NOMO-1 treated with dmso at 0.1 percent for 144 hours (cell line): ENCODE measurements around the gene ZNF790.
"Not testable (repeated sequence)": the region's sequence is repeated elsewhere in the genome, so short reads cannot be mapped to it uniquely, and the experiment has no call there.

Source experiments
- DNase-seq: peaks from one replicate; lab custom pipeline; 2025; ENCODE audit not compliant: unreplicated experiment; lab: John Stamatoyannopoulos, UW

ZNF790 gene

DNA sequence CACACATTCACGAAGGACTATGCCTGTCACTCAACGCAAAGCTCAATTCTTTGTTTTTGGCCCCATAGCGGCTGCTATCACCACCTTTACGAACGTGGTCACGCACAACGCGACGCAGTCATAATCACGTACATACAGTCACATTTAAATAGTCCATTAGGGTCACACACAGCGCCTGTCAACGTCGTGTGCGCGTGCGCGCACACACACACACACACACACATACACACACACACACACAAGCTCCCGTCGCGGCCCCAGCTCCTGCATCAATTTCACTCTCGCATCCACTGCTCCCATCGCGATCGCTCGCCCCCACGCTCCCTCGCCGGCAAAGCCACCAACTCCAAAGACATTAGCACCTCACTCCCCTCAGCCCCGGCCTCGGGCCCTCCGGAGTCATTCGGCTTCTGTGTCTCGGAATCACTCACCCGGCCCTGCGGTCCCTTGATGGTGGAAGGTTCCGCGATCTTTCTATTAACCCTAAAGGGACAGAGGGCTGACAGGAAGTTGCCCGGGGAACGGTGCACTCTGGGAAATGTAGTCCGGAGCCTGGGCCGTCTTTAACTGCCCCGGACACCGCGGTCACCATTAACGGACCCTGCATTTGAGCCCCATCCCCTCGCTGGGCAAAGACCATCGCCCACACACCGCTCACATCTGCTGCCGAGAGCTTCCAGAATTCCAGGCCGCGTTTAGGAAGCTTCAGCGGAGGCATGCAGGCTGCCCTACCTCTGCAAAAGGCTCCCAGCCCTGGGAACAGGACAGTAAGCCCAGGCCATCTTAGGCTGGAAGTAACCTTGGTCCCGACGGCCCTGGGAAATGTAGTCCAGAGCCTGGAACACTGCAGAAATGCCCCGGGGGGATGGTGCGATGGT, at the start of gene ZNF790:
Gene ZNF790 (minus strand): TSS at position 482 of the 878 bp plus-strand sequence. CDS start 12,768 bp downstream, outside the sequence.
- peak; percentile 51 for DNase-seq

GRCh38 chr19:36876993-36877938, 39.1 kb upstream of the ZNF790 start:
- DNase-seq, result no peak

- no peak for DNase-seq
Observed at GRCh38 chr19:36851898-36852297, 13.7 kb upstream of the ZNF790 start.

GRCh38 chr19:36850559-36851442, 12.6 kb upstream of the ZNF790 start, which contains the start of gene ZNF345:
Gene ZNF345 (plus strand): TSS chr19:36850876. CDS start chr19:36876831, 25,955 bp downstream.
- DNase-seq, result peak; percentile 91

GRCh38 chr19:36849701-36850558, 11.7 kb upstream of the ZNF790 start:
- DNase-seq, result peak; percentile 80

DNA sequence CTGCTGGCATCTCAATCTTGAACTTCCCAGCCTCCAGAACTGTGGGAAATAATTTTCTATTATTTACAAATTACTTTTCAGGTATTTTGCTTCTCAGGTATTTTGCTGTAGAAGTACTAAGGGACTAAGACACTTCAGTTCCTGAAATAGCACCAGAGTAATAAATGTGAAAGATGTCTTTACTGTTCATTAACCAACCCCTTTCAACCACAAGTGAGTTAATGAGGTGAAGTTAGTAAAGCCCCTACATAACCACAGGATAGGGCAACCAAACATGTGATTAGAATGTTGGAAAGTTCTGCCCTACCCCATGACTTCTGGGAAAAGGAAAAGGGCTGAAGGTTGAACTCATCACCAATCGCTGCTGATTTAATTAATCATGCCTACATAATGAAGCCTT, 9.8 kb upstream of the ZNF790 start:
- no peak for DNase-seq

DNA sequence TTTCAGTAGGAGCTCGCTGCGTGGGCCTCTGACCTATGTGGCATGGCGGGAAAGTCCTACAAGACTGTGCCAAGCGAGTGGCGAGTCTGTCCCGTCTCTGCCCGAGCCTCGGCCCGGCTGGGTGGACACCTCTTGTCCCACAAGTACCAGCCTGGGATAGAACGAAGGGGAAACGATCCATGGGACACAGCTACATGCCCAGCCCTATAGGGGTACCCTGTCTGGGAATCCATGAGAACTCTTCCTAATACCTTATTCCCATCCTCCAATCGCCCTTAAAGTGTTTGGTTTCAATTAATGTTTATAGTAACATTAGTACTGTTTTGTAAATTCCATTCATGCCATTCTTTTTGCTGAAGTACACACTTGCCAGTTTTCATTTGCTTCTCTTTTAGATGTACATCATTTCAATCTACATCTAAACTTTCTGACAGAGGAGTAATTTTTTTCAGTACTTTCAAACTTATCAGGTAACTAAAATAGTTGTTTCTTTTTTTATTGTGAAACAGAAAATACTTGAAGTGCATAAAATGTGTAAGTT, 667 bp upstream of the ZNF790 start:
- DNase-seq, result no peak

DNA sequence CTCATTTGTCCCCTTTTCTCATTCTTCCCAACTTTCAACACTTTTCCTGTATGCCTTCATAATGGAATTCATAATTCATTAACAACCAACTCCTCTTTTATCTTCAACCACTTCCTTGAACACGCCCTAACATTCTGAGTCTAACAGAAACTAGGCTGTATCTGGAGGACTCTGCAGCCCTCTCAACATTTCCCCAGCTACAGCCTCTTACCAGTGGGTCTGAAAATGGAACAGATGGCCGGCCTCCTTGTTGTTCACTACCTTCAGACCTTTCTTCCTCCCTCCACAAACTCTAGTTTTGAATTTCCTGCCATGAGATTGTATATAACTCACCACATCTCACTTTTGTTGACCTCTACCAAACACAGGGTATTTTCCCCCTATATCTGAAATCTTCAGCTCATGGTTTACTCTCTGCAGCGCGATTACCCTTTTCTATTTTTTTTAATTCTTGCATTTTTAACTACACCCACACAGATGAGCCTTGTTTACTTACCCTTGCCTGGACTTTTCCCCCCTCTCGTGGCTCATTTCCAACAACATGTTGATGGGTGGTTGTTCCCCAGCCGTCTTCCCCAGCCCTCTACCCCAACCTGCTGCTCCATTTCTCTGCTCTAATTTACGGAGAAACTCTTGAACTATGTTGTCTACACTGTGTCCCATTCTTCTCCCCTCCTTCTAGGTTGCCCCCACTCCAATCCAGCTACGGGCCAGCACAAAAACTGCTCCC, 846 bp downstream of the ZNF790 start:
- no peak for DNase-seq

- no peak for DNase-seq
Observed at GRCh38 chr19:36833430-36833829, 4.8 kb downstream of the ZNF790 start.

- DNase-seq, result no peak
Observed at GRCh38 chr19:36821758-36822157, 16.4 kb downstream of the ZNF790 start.

GRCh38 chr19:36819130-36819630, 19.0 kb downstream of the ZNF790 start:
- DNase-seq, result no peak

DNA sequence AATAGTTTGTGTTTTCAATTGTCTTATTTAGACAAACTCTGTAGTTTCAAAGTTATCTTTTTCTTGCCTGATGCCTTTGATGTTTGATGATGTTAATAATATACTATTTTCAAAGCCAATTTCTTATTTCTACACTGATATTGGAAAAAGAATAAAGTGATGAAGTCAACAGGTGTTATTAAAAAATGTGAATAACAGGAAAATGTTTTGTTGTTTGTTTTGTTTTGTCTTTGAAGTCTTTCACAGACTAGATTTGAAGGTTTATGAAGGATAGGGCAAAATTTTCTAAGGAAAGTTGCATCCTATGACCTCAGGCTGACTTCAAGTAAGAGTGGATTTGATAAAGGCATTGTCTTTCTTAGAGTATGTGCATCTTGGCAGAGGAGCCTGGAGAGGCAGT, 31.2 kb downstream of the ZNF790 start:
- no peak for DNase-seq

DNA sequence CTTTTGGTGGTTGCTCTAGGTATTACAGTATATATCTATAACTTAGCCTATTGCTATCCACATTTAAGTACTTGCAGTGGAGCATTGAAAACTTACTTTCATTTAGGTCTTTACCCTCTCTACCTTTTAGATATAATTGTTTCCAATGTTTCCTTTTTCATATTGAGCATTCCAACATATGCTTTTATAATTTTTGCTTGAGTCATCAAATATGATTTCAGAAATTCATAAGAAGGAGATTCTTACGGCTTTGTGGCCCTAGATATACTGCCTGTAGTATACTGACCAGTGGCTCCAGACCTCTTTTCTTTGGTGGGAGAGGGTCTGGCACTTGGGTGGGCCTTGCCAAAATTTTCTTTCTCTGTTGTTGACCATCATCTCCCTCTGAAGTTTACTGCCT, 32.8 kb downstream of the ZNF790 start:
- DNase-seq, result no peak

GRCh38 chr19:36797786-36798108, 40.4 kb downstream of the ZNF790 start:
- DNase-seq, result no peak

DNA sequence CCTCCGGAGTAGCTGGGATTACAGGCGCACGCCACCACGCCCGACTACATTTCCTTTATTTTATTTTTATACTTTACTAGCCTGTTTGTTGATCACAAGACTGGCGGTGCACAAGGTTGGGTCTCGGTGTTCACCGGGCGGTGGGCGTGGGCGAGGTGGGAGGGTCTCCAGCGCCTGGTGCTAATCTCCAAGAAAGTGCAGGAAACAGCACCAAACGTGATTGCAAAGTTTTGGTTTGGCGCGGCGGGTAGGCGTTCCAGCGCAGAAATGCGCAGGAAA, 41.5 kb downstream of the ZNF790 start:
- no peak for DNase-seq

DNA sequence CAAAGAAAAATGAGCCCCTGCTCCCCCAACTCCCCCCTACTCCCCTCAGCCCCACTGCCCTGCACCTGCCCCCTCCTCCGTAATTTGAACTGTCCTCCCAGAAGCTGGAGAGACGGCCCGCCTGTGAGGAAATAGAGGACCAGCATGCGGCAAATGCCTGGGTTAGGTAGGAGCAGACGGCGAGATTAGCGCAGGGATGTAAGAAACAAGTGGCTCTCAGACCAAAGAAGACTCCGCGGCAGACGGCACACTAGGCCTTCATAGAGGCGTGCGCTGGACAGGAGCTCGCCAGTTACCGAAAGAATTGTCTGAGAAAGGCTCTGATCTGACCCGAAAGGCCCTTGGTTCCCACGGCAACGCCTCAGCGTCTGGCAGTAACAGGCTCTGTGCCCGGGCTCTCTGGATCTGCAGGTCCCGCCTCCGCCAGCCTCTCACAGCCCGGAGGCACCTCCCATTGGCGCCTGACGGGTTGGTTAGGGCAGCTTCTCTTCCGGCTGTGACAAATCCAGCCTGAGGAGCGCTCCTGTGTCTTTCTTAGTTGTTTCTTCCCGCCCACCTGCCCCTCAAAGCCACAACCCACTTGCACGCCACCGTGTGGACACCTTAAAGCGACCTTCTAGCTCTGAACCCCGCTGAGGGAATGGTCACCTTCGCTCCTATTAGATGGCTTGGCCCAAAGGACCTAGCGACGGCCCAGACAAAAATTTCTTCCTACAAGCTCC, 46.6 kb downstream of the ZNF790 start:
- DNase-seq, result not testable (repeated sequence)

- DNase-seq, result no peak
Observed at GRCh38 chr19:36775768-36776167, 62.4 kb downstream of the ZNF790 start.

DNA sequence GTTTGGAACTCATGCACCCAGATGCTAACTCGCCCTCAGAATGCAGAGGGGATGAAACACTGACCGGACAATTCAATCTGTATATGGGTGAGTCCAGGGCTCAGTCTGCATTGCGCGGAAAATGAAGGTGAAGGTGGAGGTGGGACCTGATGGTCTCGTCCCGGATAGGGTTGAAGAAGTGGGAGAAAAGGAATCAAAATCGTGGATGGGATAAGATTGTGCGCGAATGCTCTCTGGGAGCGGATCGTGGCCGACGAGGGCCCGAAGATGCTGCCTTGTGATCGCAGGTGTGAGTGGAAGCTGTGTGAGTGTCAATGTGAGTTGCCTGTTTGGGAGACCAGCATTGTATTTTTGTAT, 65.0 kb downstream of the ZNF790 start:
- no peak for DNase-seq
